Effector CD8-positive, alpha-beta T cell (primary cell): ENCODE measurements around the gene SSC4D.
A peak's percentile ranks its signal among the peaks of the same experiment; 100 is the strongest.
"Not testable (repeated sequence)": the region's sequence is repeated elsewhere in the genome, so short reads cannot be mapped to it uniquely, and the experiment has no call there.

Source experiments
- DNase-seq: peaks from one replicate; lab custom pipeline; 2025; lab: John Stamatoyannopoulos, UW

The SSC4D gene

DNA sequence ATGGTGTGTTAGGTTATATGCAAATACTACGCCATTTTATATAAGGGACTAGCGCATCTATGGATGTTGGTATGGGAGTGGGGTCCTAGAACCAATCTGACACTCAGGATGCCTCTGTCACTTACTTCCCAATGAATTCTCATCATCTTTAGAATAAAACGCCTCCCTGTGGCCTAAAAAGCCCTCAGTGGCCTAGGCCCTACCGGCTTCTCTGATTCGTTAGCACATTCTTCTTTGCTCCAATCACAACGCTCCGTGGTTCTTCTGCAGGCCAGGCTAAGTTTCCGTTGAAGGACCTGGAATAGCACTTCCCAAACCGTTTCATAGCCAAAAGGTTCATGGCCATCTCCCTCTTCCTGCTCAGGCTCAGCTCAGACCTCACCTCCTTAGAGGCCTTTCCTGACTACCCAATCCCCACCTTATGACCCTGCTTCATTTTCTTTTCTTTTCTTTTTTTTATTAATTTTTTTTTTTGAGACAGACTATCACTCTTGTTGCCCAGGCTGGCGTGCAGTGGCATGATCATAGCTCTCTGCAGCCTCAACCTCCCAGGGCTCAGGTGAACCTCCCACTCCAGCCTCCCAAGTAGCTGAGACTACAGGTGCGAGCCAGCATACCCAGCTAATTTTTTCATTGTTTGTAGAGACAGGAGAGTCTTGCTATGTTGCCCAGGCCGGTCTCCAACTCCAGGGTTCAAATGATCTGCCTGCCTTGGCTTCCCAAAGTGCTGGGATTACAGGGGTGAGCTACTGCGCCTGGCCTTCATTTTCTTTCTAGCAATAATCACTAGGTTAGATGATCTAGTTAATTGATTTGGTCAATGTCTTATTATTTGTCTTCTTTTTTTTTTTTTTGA, 26.2 kb downstream of the SSC4D start:
- no peak for DNase-seq

DNA sequence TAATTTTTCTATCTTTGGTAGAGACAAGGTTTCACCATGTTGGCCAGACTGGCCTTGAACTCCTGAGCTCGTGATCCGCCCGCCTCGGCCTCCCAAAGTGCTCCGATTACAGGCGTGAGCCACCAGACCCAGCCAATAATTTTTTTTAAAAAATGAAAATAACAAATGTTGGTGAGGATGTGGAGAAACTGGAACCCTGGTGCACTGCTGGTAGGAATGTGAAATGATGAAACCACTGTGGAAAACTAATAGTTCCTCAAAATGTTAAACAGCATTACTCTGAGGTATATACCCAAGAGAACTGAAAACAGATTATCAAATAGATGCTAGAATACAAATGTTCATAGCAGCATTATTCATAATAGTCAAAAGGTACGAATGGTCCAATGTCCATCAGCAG, 27.7 kb downstream of the SSC4D start:
- no peak for DNase-seq

GRCh38 chr7:76380623-76380966, 28.9 kb downstream of the SSC4D start:
- DNase-seq: no peak

DNA sequence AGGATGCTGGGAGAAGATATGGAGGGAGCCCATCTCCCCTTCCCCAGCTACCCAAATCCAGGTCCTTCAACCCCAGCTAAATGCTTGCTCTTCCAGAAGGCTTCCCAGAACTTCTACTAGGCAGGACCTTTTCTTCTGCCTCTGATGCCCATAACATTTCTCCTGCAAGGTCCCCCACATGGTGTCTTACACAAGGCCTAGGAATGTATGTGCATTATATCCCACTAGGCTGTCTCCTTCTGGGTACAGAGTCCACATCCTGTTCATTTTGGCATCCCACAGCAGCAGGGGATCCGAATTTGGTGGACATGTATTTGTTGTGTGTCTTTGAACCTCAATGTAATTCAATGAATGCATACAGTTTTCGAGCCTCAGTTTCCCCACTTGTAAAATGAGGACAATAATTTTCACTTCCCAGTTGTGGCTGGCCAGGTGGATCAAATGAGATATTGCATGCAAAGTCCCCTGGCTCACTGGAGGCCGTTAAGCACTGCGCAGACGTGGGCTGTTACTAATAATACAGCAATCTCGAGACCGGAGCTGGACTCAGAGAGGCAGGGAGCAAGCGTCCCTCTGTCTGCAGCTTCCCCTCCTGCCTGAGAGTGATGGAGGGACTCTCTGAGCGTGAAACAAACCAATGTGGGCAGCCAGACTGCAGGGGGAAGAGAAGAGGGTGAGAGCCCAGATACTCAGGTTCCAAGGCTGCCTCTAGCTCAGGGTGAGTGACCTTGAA, 32.1 kb downstream of the SSC4D start:
- DNase-seq: no peak

- DNase-seq: no peak
Observed at GRCh38 chr7:76375251-76375650, 34.2 kb downstream of the SSC4D start.

GRCh38 chr7:76372984-76373833, 36.3 kb downstream of the SSC4D start:
- DNase-seq: no peak

GRCh38 chr7:76371396-76371795, 38.1 kb downstream of the SSC4D start:
- no peak for DNase-seq

GRCh38 chr7:76369018-76369417, 40.5 kb downstream of the SSC4D start:
- no peak for DNase-seq

- DNase-seq: no peak
Observed at GRCh38 chr7:76368190-76368589, 41.3 kb downstream of the SSC4D start.

DNA sequence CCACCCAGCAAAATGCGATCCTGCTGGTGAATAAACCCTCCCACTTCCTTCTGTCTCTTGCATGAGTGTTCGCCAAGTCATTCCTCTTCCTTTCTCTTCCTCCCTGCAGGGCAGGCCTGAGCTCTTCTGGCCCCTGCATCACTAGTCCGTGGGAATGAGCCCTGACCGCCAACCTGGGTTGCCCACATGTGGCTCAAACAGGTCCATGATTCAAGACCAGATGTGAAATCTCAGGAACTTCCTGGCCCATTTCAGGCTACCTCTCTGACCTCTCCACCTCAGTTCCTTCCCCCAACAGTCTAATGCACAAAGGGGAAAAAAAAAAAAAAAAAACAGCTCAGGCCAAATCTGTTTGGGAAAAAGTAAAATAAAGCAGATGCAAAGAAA, 45.3 kb downstream of the SSC4D start:
- no peak for DNase-seq

- DNase-seq: not testable (repeated sequence)
Observed at GRCh38 chr7:76363754-76364153, 45.7 kb downstream of the SSC4D start.

- DNase-seq: no peak
Observed at GRCh38 chr7:76359978-76360638, 49.4 kb downstream of the SSC4D start.

DNA sequence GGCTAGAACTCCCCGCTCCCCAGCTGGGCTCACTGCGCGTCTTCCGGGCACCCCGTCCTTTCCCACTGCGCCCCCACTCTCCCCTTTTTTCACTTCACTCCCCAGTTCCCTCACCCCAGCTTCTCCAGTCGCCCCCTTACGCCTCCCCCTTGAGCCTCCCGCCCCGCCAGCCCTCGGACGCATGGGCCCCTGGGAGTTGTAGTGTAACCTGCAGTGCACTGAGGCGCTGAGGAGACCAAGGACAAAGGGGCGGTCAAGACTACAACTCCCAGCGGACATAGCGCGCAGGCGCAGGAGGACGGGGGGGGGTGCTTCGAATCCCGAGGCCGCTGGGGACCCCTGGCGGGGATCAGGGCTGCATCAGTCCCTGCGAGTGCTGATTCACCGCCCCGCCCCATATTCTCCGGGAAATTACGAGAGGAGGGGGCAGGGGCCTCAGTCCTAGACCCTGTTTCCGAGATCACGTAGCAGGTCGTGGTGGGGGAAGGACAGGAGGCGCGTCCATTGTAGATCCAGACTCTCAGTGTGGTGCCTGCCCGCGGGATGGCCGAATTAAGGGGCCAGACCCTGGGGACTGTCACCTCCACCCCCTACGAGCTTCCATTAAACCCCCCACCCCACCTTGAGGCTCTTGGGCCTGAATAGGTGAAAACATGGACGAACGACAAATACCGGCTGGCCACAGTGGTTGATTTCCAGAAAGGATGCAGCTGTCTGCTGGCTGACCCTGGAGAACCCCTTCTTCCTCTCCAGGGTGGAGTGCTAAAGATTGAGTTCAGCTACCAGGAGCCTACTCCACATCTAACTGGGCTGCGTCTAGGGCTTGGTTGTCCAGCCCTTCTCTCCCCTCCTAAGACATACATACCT, 50.2 kb downstream of the SSC4D start:
- peak; percentile 90 for DNase-seq

DNA sequence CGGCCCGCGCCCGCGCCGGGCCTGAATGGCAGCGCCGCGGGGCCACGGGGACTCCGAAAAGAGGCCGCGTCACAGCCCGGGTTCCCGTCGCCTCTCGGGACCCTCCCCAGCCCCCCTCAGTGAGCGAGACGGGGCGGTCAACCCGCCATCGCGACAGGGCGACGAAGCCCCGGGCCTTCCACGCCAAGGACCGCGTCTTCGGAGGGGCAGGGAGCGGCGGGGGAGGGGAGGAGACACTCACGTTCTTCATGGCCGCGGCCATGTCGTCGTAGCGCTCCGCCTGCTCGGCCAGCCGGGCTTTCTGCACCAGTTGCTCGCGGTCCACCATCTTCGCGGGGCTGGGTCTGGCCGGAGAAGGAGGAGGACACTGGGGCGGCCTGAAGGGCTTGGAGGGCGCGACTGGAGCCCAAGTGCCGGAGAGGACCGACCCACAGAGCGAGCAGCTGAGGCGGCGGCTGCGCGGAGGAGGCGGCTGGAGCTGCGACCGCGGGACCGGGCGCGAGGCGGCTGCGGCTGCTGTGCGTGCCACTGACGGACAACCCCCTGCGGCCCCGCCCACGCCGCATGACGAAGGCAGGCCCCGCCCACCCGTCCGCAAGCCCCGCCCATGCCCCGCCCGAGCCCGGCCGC, 50.9 kb downstream of the SSC4D start, which contains the start of gene YWHAG:
Gene YWHAG, minus strand, starts transcription at position 511 of the 630 bp plus-strand sequence. Its CDS starts 183 bp downstream, at position 328.
- peak; percentile 87 for DNase-seq

- peak; percentile 47 for DNase-seq
Observed at GRCh38 chr7:76358011-76358480, 51.5 kb downstream of the SSC4D start.

GRCh38 chr7:76357475-76358010, 52.0 kb downstream of the SSC4D start:
- no peak for DNase-seq

DNA sequence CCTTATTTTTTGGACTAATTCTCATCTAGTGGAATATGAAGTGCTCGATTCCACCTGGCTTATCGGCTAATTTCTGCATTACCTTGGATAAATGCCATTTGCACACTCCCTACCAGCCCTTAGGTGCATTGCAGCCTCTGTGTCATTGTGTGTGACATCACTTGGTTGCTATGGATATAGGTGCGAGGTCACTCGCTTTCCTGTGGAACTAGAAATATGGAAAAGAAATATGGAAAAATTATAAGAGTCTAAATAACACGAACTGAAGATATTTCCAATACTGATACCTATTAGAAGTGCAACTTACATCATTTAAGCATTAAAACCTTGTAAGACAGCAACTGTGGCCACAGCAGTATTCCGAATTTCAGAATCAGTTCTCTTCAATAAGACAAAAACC, 52.7 kb downstream of the SSC4D start:
- DNase-seq: no peak

DNA sequence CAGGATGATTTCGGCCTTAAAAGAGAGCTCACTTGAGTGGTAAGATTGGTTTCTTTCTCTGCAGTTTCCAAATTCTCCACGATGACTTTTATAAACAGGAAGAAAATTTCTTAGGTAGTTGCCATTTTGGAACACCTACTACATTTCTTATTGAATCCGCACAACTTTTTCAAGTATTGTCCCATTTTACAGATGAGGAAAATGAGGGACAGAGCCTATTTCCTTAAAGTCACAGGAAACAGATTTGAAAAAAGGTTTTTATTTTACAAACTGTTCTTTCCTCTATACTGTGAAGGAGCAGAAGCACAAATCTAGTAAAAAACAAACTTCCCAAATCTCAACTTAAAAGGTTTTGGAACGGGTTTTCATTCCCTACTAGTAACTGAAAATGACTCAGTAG, 53.4 kb downstream of the SSC4D start:
- no peak for DNase-seq

DNA sequence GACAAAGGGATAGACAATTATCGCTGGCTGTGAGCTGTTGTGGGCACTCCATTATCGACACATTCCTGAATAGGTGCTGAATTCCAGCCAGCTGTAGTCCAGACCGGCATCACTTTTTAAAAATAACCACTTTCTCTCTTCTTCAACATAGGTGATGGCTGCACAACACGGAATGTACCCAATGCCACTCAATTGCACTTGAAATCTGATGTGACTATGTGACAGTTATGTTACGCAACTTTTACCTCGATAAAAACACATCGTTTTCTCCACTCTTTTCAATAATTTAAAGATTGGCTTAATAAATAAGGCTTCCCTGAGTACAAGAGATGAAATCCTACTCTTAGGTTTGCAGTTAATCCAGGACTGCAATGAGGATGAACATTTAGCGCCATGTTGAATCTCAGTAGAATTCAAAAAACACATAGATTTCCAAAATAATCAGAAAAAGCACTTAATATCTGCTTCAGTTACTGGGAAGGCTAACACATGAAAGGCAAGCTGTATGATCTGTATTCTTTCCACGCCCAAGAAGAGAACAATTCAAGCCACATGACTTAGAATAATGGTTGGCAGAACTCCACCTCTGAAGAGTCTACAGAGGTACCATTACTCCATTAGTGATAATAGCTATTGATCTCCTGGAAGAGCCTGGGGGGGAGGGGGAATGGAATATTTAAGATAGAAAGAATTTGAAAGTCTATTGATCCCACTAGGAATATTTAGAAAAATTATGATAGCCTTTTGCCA, 54.3 kb downstream of the SSC4D start:
- DNase-seq: no peak
